HepG2 (cell line): ENCODE results near the gene RUNX2. TPM values are rescaled to one million over a fixed set of nuclear protein-coding genes. Genes with fewer than 3 reads are reported as not detected.

ENCODE experiments used
- ATAC-seq: fragments of 200-7000 bp; cut with Tn5 transposase; 3 replicates; pipeline ENCODE4 v1.9.1; 2020; ENCODE audit warnings: mild to moderate bottlenecking, moderate library complexity
- BruUV-seq: library from RNA; stranded (reverse); fragments of 400-500 nt; replicated peaks from 2 replicates; lab custom pipeline; 2021; lab: Mats Ljungman, UMichigan
- CTCF ChIA-PET: fragments of 300-600 bp; formaldehyde crosslinking; extraction: SDS; loops from one replicate; lab custom pipeline; 2021; ENCODE audit warnings: low total read pairs, inconsistent platforms, low intra/inter-chr PET ratio; lab: Yijun Ruan, JAX
- POLR2A ChIA-PET: fragments of 350-600 bp; sonication (Branson Sonifier 250); formaldehyde crosslinking; loops from one replicate; lab custom pipeline; 2020; ENCODE audit warnings: antibody characterized with exemption, inconsistent platforms; lab: Yijun Ruan, JAX
- DNase-seq: peaks from one replicate; pipeline ENCODE4 v3.0.0-alpha.2; 2015; ENCODE audit warnings: low spot score
- FAIRE-seq: peaks from 3 replicates; lab custom pipeline; 2011; peaks lifted over from hg19 to GRCh38; lab: Jason Lieb, UNC
- H2AFZ ChIP-seq: one replicate; pipeline ENCODE4 v1.6.1; 2011; ENCODE audit warnings: low read length, inconsistent platforms
- H3K27ac ChIP-seq: fragments of 300-600 bp; 3 replicates; pipeline ENCODE4 v1.8.0; 2011; ENCODE audit warnings: mixed run types, mild to moderate bottlenecking, mixed read lengths, low read length, inconsistent platforms; ENCODE audit not compliant: insufficient read depth; ENCODE audit errors: extremely low read length
- H3K27me3 ChIP-seq, 2 experiments: fragments of 200-600 bp in 1 of 2; 2 replicates in 1 of 2; 3 replicates in 1 of 2; pipeline versions ENCODE4 v1.6.0 to v1.8.0; 2011; ENCODE audit warnings: low read length in 2 of 2, mild to moderate bottlenecking in 2 of 2, moderate library complexity in 2 of 2, inconsistent platforms in 1 of 2; ENCODE audit not compliant: insufficient read depth in 2 of 2, control insufficient read depth in 1 of 2
- H3K36me3 ChIP-seq, 2 experiments: fragments of 200-600 bp in 1 of 2; replicated peaks in 1 of 2; 2 replicates in 1 of 2; 3 replicates in 1 of 2; pipeline versions ENCODE4 v1.5.1 to v1.8.0; 2011; ENCODE audit warnings: low read length in 2 of 2, inconsistent platforms in 1 of 2; ENCODE audit not compliant: insufficient read depth in 2 of 2, control insufficient read depth in 1 of 2
- H3K4me1 ChIP-seq: 2 replicates; pipeline ENCODE4 v1.5.1; 2012; ENCODE audit warnings: low read length, inconsistent platforms; ENCODE audit not compliant: insufficient read depth
- H3K4me2 ChIP-seq: 2 replicates; pipeline ENCODE4 v1.6.0; 2011; ENCODE audit warnings: low read depth, low read length, inconsistent platforms
- H3K4me3 ChIP-seq, 3 experiments: fragments of 200-600 bp in 1 of 3; sonication (generic), shearing (Covaris generic) in 1 of 3; replicated peaks in 1 of 3; 2 replicates each; pipeline ENCODE4 v1.5.1; 2011 to 2016; ENCODE audit warnings: low read length in 3 of 3, inconsistent platforms in 2 of 3, low read depth in 2 of 3, mild to moderate bottlenecking in 2 of 3, control low read depth in 1 of 3, mixed read lengths in 1 of 3; ENCODE audit not compliant: insufficient read depth in 1 of 3
- H3K79me2 ChIP-seq: one replicate; pipeline ENCODE4 v1.6.1; 2011; ENCODE audit warnings: low read length, inconsistent platforms; ENCODE audit not compliant: insufficient read depth
- H3K9ac ChIP-seq: 2 replicates; pipeline ENCODE4 v1.6.0; 2011; ENCODE audit warnings: mild to moderate bottlenecking, low read depth, low read length, inconsistent platforms; ENCODE audit not compliant: insufficient read depth
- H3K9me3 ChIP-seq: 2 replicates; pipeline ENCODE4 v1.5.1; 2012; ENCODE audit warnings: mild to moderate bottlenecking, low read length
- H4K20me1 ChIP-seq: 2 replicates; pipeline ENCODE4 v1.6.0; 2011; ENCODE audit warnings: inconsistent platforms, mild to moderate bottlenecking, low read length, moderate library complexity; ENCODE audit not compliant: insufficient read depth
- WGBS: methylation state at CpG from one replicate; pipeline ENCODE4 v1.1.6; 2017; ENCODE audit warnings: low lambda C conversion rate; 5-methylcytosine and 5-hydroxymethylcytosine counted together
- in situ Hi-C: cut with HindIII; loops from 2 replicates; pipeline ENCODE4 v1.10.0; 2017; ENCODE audit warnings: low pct_unique_long_range_greater_than_20kb; ENCODE audit not compliant: extremely low pct_ligation_motif_present
- intact Hi-C: fragments of 100-400 bp; cut with micrococcal nuclease; formaldehyde crosslinking; loops from one replicate; pipeline ENCODE4 v1.10.0; 2022; ENCODE audit not compliant: unreplicated experiment
- polyA plus RNA-seq, 8 experiments: library from polyadenylated mRNA; depleted of rRNA in 3 of 8; stranded (reverse) in 7 of 8; unstranded in 1 of 8; fragments of >200 nt; fragmentation: Illumina TruSeq in 4 of 8; extraction: Trizol in 4 of 8; gene quantifications; 2 replicates each; pipeline versions ENCODE4 v1.2.1 to v1.2.3, GENCODE V29; 2011 to 2016; ENCODE audit warnings: low read depth in 4 of 8, missing spikeins in 1 of 8, mixed read lengths in 1 of 8; ENCODE audit not compliant: insufficient read depth in 1 of 8
- total RNA-seq, 5 experiments: library from RNA; depleted of rRNA; stranded (reverse); fragments of >200 nt; fragmentation: Illumina TruSeq; extraction: Trizol; gene quantifications; 2 replicates each; pipeline ENCODE4 v1.2.3, GENCODE V29; 2016; ENCODE audit warnings: low read depth in 1 of 5
- TF ChIP-seq, protein P1 (sequence below): IDR thresholded peaks from 2 replicates; pipeline ENCODE4 v1.6.1; 2012; ENCODE audit warnings: inconsistent platforms
- TF ChIP-seq, protein P2 (sequence below): sonication (generic); formaldehyde crosslinking; IDR thresholded peaks from 2 replicates; pipeline ENCODE4 v1.9.0; 2021; ENCODE audit warnings: missing genetic modification reagents, mild to moderate bottlenecking, borderline replicate concordance

The RUNX2 gene
- total and polyA plus RNA-seq, 2 of the 13 experiments (the other 11 are each of a cell fraction or from before 2014, with no cell fraction given): not detected

DNA sequence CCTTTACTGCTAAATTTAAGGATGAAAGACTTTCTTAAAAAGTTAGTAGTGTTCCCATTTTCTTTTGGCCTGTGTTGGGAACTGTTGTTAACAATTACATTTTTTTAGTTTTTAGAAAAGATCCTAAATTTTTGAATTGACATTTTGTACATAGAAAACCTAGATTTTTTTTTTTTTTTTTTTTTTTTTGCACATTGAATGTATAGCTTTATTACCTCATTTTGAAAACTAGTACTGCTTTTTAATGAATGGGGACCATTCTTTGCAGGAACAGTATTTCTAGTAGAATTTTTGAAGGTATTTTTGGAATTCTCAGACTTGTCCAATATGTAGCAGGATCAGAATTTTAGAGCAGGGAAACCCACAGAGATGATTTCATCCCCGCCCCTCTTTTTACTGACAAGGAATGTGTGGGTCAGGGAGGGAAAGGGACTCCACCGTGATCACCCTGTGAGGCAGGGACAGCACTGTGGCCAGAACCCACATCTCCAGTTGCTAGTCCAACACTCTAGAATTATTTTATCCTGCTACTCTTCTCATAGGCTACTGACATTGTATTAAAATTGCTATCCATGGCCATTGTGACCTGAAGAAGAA, 204.0 kb downstream of the RUNX2 start:
- FAIRE-seq: no peak

GRCh38 chr6:45532721-45533210, 204.6 kb downstream of the RUNX2 start:
- no peaks in the 10 kb centered on the region for H3K9me3 ChIP-seq
- H3K79me2 ChIP-seq: no peaks in the 10 kb centered on the region
- POLR2A ChIA-PET: no interaction called here
- peaks cover 0 to 3% of the 10 kb centered on the region in 2 experiments; a peak in 1 of 5 replicates for H3K27me3 ChIP-seq
- in situ Hi-C loops: no loop called here
- H3K4me3 ChIP-seq: no peak overlapping the region
- no peak overlapping the region for H2AFZ ChIP-seq
- H3K9ac ChIP-seq: no peak overlapping the region
- H3K4me2 ChIP-seq: no peak overlapping the region
- no peak overlapping the region for H3K27ac ChIP-seq
- H3K36me3 ChIP-seq: no peaks in the 10 kb centered on the region
- CTCF ChIA-PET: no interaction called here
- BruUV-seq: no TSS peak
- FAIRE-seq (no peak), DNase-seq (no peak)
- no peaks in the 10 kb centered on the region for H4K20me1 ChIP-seq
- H3K4me1 ChIP-seq: no peaks in the 10 kb centered on the region
- TF ChIP-seq, protein P1, sequence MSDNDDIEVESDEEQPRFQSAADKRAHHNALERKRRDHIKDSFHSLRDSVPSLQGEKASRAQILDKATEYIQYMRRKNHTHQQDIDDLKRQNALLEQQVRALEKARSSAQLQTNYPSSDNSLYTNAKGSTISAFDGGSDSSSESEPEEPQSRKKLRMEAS: no peak
- TF ChIP-seq, all 625 proteins: peak for 0
- intact Hi-C loops: no loop called here
- ATAC-seq: no peak
- WGBS: 15% methylated on average over 6 of the region's 6 CpGs

More for the DNA sequence above, 204.0 kb downstream of the RUNX2 start:
- H3K79me2 ChIP-seq: no peaks in the 10 kb centered on the region
- no peak overlapping the region for H2AFZ ChIP-seq
- no peak overlapping the region for H3K4me3 ChIP-seq
- no peak overlapping the region for H3K9ac ChIP-seq
- TF ChIP-seq, protein P2, sequence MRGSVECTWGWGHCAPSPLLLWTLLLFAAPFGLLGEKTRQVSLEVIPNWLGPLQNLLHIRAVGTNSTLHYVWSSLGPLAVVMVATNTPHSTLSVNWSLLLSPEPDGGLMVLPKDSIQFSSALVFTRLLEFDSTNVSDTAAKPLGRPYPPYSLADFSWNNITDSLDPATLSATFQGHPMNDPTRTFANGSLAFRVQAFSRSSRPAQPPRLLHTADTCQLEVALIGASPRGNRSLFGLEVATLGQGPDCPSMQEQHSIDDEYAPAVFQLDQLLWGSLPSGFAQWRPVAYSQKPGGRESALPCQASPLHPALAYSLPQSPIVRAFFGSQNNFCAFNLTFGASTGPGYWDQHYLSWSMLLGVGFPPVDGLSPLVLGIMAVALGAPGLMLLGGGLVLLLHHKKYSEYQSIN (CRISPR knock-in tag): no peak
- TF ChIP-seq, all 625 proteins: peak for 0
- Histone ChIP-seq H3K4me1 (no peaks in the 10 kb centered on the region), H3K9me3 (no peaks in the 10 kb centered on the region), H3K27ac (no peak overlapping the region), H4K20me1 (no peaks in the 10 kb centered on the region), H3K27me3 (peaks cover 0 to under 1% of the 10 kb centered on the region in 2 experiments; a peak in 1 of 5 replicates), H3K36me3 (no peaks in the 10 kb centered on the region), H3K4me2 (no peak overlapping the region)
- in situ Hi-C loops (no loop called here), intact Hi-C loops (no loop called here)
- no TSS peak for BruUV-seq
- CTCF ChIA-PET: no interaction called here
- 32% methylated on average over 2 of the region's 2 CpGs for WGBS
- POLR2A ChIA-PET: no interaction called here
- DNase-seq: no peak
- ATAC-seq: no peak
